ENCODE measurements around the gene PSMD1.

- no peak for TF ChIP-seq ZNF70 (CRISPR knock-in tag; IDR thresholded peaks at IDR 0.05)
- no peak for TF ChIP-seq ZFP3 (CRISPR knock-in tag; IDR thresholded peaks at IDR 0.05)
- TF ChIP-seq POU6F1 (CRISPR knock-in tag; IDR thresholded peaks at IDR 0.05; ENCODE audit: borderline replicate concordance, low read depth) = no peak
- no peak for TF ChIP-seq ZNF565 (CRISPR knock-in tag; conservative IDR thresholded peaks at IDR 0.05; ENCODE audit: low read depth)
- no peak for TF ChIP-seq CREB5 (CRISPR knock-in tag; IDR thresholded peaks at IDR 0.05; ENCODE audit: low read depth)
- TF ChIP-seq GLIS3 (CRISPR knock-in tag; IDR thresholded peaks at IDR 0.05) = no peak
- no peak for TF ChIP-seq ARNTL (CRISPR knock-in tag; IDR thresholded peaks at IDR 0.05; ENCODE audit: borderline replicate concordance, low read depth)
- TF ChIP-seq TSHZ2 (CRISPR knock-in tag; IDR thresholded peaks at IDR 0.05) = no peak
These were observed 141.1 kb downstream of the PSMD1 start for GRCh38 chr2:231197706-231198290.
